SK-N-SH (cell line): ENCODE data around the gene KIF5C. TPM values are rescaled to one million over a fixed set of nuclear protein-coding genes. Genes with fewer than 3 reads are reported as not detected.

Experiments used
- CTCF ChIA-PET: fragments of 300-600, 350-600 bp; formaldehyde crosslinking; extraction: SDS; loops from one replicate; lab custom pipeline; 2021; lab: Yijun Ruan, JAX
- POLR2A ChIA-PET: fragments of 350-600 bp; sonication (Branson Sonifier 250); formaldehyde crosslinking; extraction: SDS; loops from one replicate; lab custom pipeline; 2020; ENCODE audit warnings: antibody characterized with exemption, inconsistent platforms; lab: Yijun Ruan, JAX
- DNase-seq: peaks from one replicate; pipeline ENCODE4 v3.0.0; 2012
- H2AFZ ChIP-seq: fragments of 200-600 bp; sonication (generic); 2 replicates; pipeline ENCODE4 v1.8.1; 2016; ENCODE audit warnings: antibody characterized with exemption, mild to moderate bottlenecking, low read depth
- H3F3A ChIP-seq: fragments of 200-600 bp; sonication (generic); replicated peaks from 2 replicates; pipeline ENCODE3; 2016; ENCODE audit warnings: antibody characterized with exemption, mild to moderate bottlenecking; ENCODE audit not compliant: insufficient read depth
- H3K27ac ChIP-seq, 2 experiments: fragments of 200-500 bp in 1 of 2; fragments of 200-600 bp in 1 of 2; sonication (Bioruptor generic) in 1 of 2; sonication (generic), shearing (Covaris generic) in 1 of 2; 2 replicates each; pipeline versions ENCODE4 v1.5.1 to v1.6.1; 2014 to 2016; ENCODE audit warnings: low read depth in 2 of 2, inconsistent platforms in 1 of 2, low read length in 1 of 2, mild to moderate bottlenecking in 1 of 2, mixed read lengths in 1 of 2
- H3K27me3 ChIP-seq: fragments of 200-600 bp; sonication (generic), shearing (Covaris generic); 2 replicates; pipeline ENCODE4 v1.6.1; 2016; ENCODE audit warnings: mixed run types; ENCODE audit not compliant: insufficient read depth
- H3K36me3 ChIP-seq, 2 experiments: fragments of 200-500 bp in 1 of 2; fragments of 200-600 bp in 1 of 2; sonication (Bioruptor generic) in 1 of 2; sonication (generic) in 1 of 2; replicated peaks in 1 of 2; 2 replicates each; pipeline versions ENCODE3 to v1.5.1; 2014 to 2016; ENCODE audit warnings: low read length in 1 of 2, mild to moderate bottlenecking in 1 of 2; ENCODE audit not compliant: insufficient read depth in 2 of 2, control insufficient read depth in 1 of 2
- H3K4me1 ChIP-seq, 2 experiments: fragments of 200-500 bp in 1 of 2; fragments of 200-600 bp in 1 of 2; sonication (Bioruptor generic) in 1 of 2; sonication (generic), shearing (Covaris generic) in 1 of 2; 2 replicates each; pipeline versions ENCODE4 v1.5.1 to v1.6.1; 2014 to 2016; ENCODE audit warnings: low read depth in 1 of 2, low read length in 1 of 2, mixed run types in 1 of 2; ENCODE audit not compliant: insufficient read depth in 2 of 2, control insufficient read depth in 1 of 2
- H3K4me2 ChIP-seq: fragments of 200-600 bp; sonication (generic), shearing (Covaris generic); 2 replicates; pipeline ENCODE4 v1.6.1; 2017; ENCODE audit warnings: mixed run types
- H3K4me3 ChIP-seq, 2 experiments: fragments of 200-500 bp in 1 of 2; fragments of 200-600 bp in 1 of 2; sonication (Bioruptor generic) in 1 of 2; sonication (generic), shearing (Covaris generic) in 1 of 2; 2 replicates each; pipeline versions ENCODE4 v1.5.1 to v1.8.1; 2014 to 2016; ENCODE audit warnings: low read depth in 2 of 2, inconsistent platforms in 1 of 2, low read length in 1 of 2, mild to moderate bottlenecking in 1 of 2, mixed read lengths in 1 of 2, moderate library complexity in 1 of 2
- H3K79me2 ChIP-seq: fragments of 200-600 bp; sonication (generic); 2 replicates; pipeline ENCODE4 v1.8.1; 2017; ENCODE audit warnings: mild to moderate bottlenecking; ENCODE audit not compliant: insufficient read depth
- H3K9ac ChIP-seq: fragments of 200-600 bp; sonication (generic); 2 replicates; pipeline ENCODE4 v1.6.1; 2017; ENCODE audit warnings: mixed run types
- H3K9me2 ChIP-seq: fragments of 200-600 bp; sonication (generic); 2 replicates; pipeline ENCODE4 v1.6.1; 2017; ENCODE audit warnings: mixed run types
- H3K9me3 ChIP-seq: fragments of 200-600 bp; sonication (generic); 2 replicates; pipeline ENCODE4 v1.6.1; 2017; ENCODE audit warnings: mixed run types, mild to moderate bottlenecking, moderate library complexity
- H4K20me1 ChIP-seq: fragments of 200-600 bp; sonication (generic); 2 replicates; pipeline ENCODE4 v1.6.1; 2017; ENCODE audit warnings: mild to moderate bottlenecking, mixed run types; ENCODE audit not compliant: insufficient read depth
- CHD2 ChIP-seq: fragments of 150-350 bp; IDR thresholded peaks from 2 replicates; pipeline ENCODE4 v1.6.1; 2018; ENCODE audit warnings: low read length; ENCODE audit not compliant: partially characterized antibody
- EZH2phosphoT487 ChIP-seq: fragments of 200-600 bp; sonication (generic); IDR thresholded peaks from 2 replicates; pipeline ENCODE4 v1.6.1; 2017; ENCODE audit warnings: low read depth, mixed run types, mild to moderate bottlenecking, antibody characterized with exemption, moderate library complexity, borderline replicate concordance
- FOXM1 ChIP-seq: IDR thresholded peaks from 2 replicates; pipeline ENCODE4 v1.4.0; 2012; ENCODE audit warnings: low read depth, mild to moderate bottlenecking
- GATA2 ChIP-seq: sonication (generic); formaldehyde crosslinking; IDR thresholded peaks from 2 replicates; pipeline ENCODE4 v1.5.0; 2020; ENCODE audit warnings: mild to moderate bottlenecking, missing genetic modification reagents
- JUND ChIP-seq: IDR thresholded peaks from 2 replicates; pipeline ENCODE4 v1.4.0; 2012
- MXI1 ChIP-seq: IDR thresholded peaks from 2 replicates; pipeline ENCODE4 v1.6.1; 2012; ENCODE audit warnings: mild to moderate bottlenecking, low read depth, low read length, improper control_type of control experiment
- RCOR1 ChIP-seq: fragments of 150-350 bp; IDR thresholded peaks from 2 replicates; pipeline ENCODE4 v1.6.1; 2017; ENCODE audit warnings: antibody characterized with exemption, low read length
- RXRA ChIP-seq: IDR thresholded peaks from 2 replicates; pipeline ENCODE4 v1.4.0; 2012; ENCODE audit warnings: low read depth, mild to moderate bottlenecking, borderline replicate concordance
- SMC3 ChIP-seq: IDR thresholded peaks from 2 replicates; pipeline ENCODE4 v1.6.1; 2012; ENCODE audit warnings: low read depth, low read length, improper control_type of control experiment
- WGBS: methylation state at CpG from one replicate; pipeline ENCODE4 v1.1.6; 2017; ENCODE audit warnings: low lambda C conversion rate; 5-methylcytosine and 5-hydroxymethylcytosine counted together
- polyA plus RNA-seq, 3 experiments: library from polyadenylated mRNA; depleted of rRNA; stranded (reverse); fragments of >200 nt; gene quantifications; 2 replicates each; pipeline ENCODE4 v1.2.3, GENCODE V29; 2012
- TF ChIP-seq, protein P1 (sequence below): IDR thresholded peaks from 2 replicates; pipeline ENCODE4; 2012
- TF ChIP-seq, protein P2 (sequence below): IDR thresholded peaks from 2 replicates; pipeline ENCODE4 v1.6.1; 2012; ENCODE audit warnings: mild to moderate bottlenecking, low read depth, low read length, moderate library complexity
- TF ChIP-seq, protein P3 (sequence below): IDR thresholded peaks from 2 replicates; pipeline ENCODE4 v1.4.0; 2012; ENCODE audit warnings: low read depth, borderline replicate concordance
- TF ChIP-seq, protein P4 (sequence below): fragments of 150-350 bp; IDR thresholded peaks from 2 replicates; pipeline ENCODE4 v1.6.1; 2017; ENCODE audit warnings: antibody characterized with exemption, low read length, low read depth, borderline replicate concordance
- TF ChIP-seq, protein P5 (sequence below): IDR thresholded peaks from 2 replicates; pipeline ENCODE4 v1.4.0; 2012; ENCODE audit warnings: low read depth, borderline replicate concordance

KIF5C gene
- polyA plus RNA-seq, 1 of the 3 experiments (the other 2 are of a cell fraction): 3.9 TPM

DNA sequence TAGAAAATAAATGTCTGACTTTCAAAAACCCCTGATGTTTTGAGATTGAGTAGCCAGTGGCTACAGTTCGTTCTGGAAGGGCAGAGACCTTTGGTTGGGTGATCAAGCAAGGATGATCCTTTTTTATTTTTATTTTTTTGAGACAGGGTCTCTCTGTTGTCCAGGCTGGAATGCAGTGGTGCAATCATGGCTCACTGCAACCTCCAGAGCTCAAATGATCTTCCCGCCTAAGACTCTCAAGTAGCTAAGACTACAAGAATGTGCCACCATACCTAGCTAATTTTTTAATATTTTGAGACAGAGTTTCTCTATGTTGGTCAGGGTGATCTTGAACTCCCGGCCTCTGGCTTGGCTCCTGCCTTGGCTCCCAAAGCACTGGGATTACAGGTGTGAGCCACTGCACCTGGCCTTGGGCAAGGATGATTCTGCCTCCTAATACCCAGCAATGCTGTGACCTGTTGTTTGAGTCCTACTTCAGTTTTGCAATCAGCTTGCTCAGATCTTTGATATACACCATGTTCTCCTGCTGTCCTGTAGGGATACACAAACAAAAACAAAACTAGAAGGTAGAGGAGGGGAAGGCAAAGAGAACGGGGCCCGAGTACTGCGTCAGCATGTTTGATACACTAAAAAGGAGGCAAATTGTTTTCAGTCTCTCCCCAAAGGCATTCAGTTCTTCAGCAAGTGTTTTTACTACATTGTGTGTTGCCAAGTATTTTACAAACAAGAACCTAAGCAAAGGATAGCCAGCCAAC is 104.3 kb downstream of the KIF5C start:
- POLR2A ChIA-PET: interaction anchor here (1.5 kb wide), 1 partner anchor 10 kb away, joined by 8 read pairs; no protein-coding TSS in a partner anchor
- H3K9ac ChIP-seq: no peak overlapping the region
- 84% methylated on average over 6 of the region's 6 CpGs for WGBS
- no peaks in the 10 kb centered on the region for H3K79me2 ChIP-seq
- peaks cover 8 to 10% of the 10 kb centered on the region in 2 experiments for H3K36me3 ChIP-seq
- no peak overlapping the region for H2AFZ ChIP-seq
- no peaks in the 10 kb centered on the region for H3K9me2 ChIP-seq
- H3F3A ChIP-seq: no peaks in the 10 kb centered on the region
- no peak for DNase-seq
- H3K4me3 ChIP-seq: no peak overlapping the region
- no peak overlapping the region for H3K27ac ChIP-seq
- CTCF ChIA-PET: interaction anchor here (0.9 to 1.3 kb wide), 8 partner anchors 9 to 163 kb away, joined by 4 to 8 read pairs (median 4); no protein-coding TSS in a partner anchor
- H3K9me3 ChIP-seq: no peaks in the 10 kb centered on the region
- H3K4me2 ChIP-seq: no peak overlapping the region
- H3K4me1 ChIP-seq: peaks cover 0 to 4% of the 10 kb centered on the region in 2 experiments; a peak in 2 of 4 replicates
- no peaks in the 10 kb centered on the region for H3K27me3 ChIP-seq
- no peak for TF ChIP-seq CHD2
- TF ChIP-seq MXI1: no peak
- TF ChIP-seq, protein P1, sequence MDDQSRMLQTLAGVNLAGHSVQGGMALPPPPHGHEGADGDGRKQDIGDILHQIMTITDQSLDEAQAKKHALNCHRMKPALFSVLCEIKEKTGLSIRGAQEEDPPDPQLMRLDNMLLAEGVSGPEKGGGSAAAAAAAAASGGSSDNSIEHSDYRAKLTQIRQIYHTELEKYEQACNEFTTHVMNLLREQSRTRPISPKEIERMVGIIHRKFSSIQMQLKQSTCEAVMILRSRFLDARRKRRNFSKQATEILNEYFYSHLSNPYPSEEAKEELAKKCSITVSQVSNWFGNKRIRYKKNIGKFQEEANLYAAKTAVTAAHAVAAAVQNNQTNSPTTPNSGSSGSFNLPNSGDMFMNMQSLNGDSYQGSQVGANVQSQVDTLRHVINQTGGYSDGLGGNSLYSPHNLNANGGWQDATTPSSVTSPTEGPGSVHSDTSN: no peak
- no peak for TF ChIP-seq JUND
- TF ChIP-seq GATA2 (CRISPR knock-in tag): no peak
- TF ChIP-seq, protein P2, sequence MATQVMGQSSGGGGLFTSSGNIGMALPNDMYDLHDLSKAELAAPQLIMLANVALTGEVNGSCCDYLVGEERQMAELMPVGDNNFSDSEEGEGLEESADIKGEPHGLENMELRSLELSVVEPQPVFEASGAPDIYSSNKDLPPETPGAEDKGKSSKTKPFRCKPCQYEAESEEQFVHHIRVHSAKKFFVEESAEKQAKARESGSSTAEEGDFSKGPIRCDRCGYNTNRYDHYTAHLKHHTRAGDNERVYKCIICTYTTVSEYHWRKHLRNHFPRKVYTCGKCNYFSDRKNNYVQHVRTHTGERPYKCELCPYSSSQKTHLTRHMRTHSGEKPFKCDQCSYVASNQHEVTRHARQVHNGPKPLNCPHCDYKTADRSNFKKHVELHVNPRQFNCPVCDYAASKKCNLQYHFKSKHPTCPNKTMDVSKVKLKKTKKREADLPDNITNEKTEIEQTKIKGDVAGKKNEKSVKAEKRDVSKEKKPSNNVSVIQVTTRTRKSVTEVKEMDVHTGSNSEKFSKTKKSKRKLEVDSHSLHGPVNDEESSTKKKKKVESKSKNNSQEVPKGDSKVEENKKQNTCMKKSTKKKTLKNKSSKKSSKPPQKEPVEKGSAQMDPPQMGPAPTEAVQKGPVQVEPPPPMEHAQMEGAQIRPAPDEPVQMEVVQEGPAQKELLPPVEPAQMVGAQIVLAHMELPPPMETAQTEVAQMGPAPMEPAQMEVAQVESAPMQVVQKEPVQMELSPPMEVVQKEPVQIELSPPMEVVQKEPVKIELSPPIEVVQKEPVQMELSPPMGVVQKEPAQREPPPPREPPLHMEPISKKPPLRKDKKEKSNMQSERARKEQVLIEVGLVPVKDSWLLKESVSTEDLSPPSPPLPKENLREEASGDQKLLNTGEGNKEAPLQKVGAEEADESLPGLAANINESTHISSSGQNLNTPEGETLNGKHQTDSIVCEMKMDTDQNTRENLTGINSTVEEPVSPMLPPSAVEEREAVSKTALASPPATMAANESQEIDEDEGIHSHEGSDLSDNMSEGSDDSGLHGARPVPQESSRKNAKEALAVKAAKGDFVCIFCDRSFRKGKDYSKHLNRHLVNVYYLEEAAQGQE: no peak
- no peak for TF ChIP-seq FOXM1
- TF ChIP-seq EZH2phosphoT487: no peak
- no peak for TF ChIP-seq RXRA
- TF ChIP-seq RCOR1: no peak
- TF ChIP-seq, protein P3, sequence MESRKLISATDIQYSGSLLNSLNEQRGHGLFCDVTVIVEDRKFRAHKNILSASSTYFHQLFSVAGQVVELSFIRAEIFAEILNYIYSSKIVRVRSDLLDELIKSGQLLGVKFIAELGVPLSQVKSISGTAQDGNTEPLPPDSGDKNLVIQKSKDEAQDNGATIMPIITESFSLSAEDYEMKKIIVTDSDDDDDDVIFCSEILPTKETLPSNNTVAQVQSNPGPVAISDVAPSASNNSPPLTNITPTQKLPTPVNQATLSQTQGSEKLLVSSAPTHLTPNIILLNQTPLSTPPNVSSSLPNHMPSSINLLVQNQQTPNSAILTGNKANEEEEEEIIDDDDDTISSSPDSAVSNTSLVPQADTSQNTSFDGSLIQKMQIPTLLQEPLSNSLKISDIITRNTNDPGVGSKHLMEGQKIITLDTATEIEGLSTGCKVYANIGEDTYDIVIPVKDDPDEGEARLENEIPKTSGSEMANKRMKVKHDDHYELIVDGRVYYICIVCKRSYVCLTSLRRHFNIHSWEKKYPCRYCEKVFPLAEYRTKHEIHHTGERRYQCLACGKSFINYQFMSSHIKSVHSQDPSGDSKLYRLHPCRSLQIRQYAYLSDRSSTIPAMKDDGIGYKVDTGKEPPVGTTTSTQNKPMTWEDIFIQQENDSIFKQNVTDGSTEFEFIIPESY: no peak
- TF ChIP-seq, protein P4, sequence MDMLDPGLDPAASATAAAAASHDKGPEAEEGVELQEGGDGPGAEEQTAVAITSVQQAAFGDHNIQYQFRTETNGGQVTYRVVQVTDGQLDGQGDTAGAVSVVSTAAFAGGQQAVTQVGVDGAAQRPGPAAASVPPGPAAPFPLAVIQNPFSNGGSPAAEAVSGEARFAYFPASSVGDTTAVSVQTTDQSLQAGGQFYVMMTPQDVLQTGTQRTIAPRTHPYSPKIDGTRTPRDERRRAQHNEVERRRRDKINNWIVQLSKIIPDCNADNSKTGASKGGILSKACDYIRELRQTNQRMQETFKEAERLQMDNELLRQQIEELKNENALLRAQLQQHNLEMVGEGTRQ: no peak
- TF ChIP-seq SMC3: no peak
- TF ChIP-seq, protein P5, sequence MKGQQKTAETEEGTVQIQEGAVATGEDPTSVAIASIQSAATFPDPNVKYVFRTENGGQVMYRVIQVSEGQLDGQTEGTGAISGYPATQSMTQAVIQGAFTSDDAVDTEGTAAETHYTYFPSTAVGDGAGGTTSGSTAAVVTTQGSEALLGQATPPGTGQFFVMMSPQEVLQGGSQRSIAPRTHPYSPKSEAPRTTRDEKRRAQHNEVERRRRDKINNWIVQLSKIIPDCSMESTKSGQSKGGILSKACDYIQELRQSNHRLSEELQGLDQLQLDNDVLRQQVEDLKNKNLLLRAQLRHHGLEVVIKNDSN: no peak
- no peaks in the 10 kb centered on the region for H4K20me1 ChIP-seq
